ENCODE measurements around the gene PCDH10. TPM values are rescaled to one million over a fixed set of nuclear protein-coding genes. Genes with fewer than 3 reads are reported as not detected.

Gene PCDH10
- total RNA-seq, 2 experiments from 2014 or later = not detected

- no peak overlapping the region for H3K4me3 Mint-ChIP-seq
- Histone ChIP-seq H3K36me3 (ENCODE audit: insufficient read depth, low read length) (no peaks in the 10 kb centered on the region), H3K27ac (ENCODE audit: low read depth in 1 of 2, low read length in 2 of 2) (no peak overlapping the region), H3K27me3 (ENCODE audit: control insufficient read depth in 1 of 2, insufficient read depth in 2 of 2, low read length in 2 of 2) (peaks cover 59 to 72% of the 10 kb centered on the region in 2 experiments), H3K9me3 (ENCODE audit: control insufficient read depth in 1 of 2, insufficient read depth in 1 of 2, low read length in 2 of 2) (peaks cover 0 to 48% of the 10 kb centered on the region in 2 experiments), H3K4me3 (ENCODE audit: low read length) (no peak overlapping the region), H3K4me1 (ENCODE audit: insufficient read depth, low read length) (no peaks in the 10 kb centered on the region)
- peaks cover 27% of the 10 kb centered on the region for H3K4me1 Mint-ChIP-seq (ENCODE audit: low read depth)
- intact Hi-C loops (cut with DNase I, micrococcal nuclease) = no loop called here
- H3K36me3 Mint-ChIP-seq (ENCODE audit: low read depth) = no peaks in the 10 kb centered on the region
- POLR2A ChIA-PET = no interaction called here
- no peak for DNase-seq
- CTCF ChIA-PET = no interaction called here
- peaks cover 80% of the 10 kb centered on the region for H3K27me3 Mint-ChIP-seq
- H3K27ac Mint-ChIP-seq = no peak overlapping the region
- H3K9me3 Mint-ChIP-seq = no peaks in the 10 kb centered on the region
- ATAC-seq (ENCODE audit: poor library complexity) = no peak
- TF ChIP-seq, protein P1, sequence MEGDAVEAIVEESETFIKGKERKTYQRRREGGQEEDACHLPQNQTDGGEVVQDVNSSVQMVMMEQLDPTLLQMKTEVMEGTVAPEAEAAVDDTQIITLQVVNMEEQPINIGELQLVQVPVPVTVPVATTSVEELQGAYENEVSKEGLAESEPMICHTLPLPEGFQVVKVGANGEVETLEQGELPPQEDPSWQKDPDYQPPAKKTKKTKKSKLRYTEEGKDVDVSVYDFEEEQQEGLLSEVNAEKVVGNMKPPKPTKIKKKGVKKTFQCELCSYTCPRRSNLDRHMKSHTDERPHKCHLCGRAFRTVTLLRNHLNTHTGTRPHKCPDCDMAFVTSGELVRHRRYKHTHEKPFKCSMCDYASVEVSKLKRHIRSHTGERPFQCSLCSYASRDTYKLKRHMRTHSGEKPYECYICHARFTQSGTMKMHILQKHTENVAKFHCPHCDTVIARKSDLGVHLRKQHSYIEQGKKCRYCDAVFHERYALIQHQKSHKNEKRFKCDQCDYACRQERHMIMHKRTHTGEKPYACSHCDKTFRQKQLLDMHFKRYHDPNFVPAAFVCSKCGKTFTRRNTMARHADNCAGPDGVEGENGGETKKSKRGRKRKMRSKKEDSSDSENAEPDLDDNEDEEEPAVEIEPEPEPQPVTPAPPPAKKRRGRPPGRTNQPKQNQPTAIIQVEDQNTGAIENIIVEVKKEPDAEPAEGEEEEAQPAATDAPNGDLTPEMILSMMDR (IDR thresholded peaks at IDR 0.05) = no peak
These were observed 2.2 kb downstream of the PCDH10 start for GRCh38 chr4:133151341-133151690.

DNA sequence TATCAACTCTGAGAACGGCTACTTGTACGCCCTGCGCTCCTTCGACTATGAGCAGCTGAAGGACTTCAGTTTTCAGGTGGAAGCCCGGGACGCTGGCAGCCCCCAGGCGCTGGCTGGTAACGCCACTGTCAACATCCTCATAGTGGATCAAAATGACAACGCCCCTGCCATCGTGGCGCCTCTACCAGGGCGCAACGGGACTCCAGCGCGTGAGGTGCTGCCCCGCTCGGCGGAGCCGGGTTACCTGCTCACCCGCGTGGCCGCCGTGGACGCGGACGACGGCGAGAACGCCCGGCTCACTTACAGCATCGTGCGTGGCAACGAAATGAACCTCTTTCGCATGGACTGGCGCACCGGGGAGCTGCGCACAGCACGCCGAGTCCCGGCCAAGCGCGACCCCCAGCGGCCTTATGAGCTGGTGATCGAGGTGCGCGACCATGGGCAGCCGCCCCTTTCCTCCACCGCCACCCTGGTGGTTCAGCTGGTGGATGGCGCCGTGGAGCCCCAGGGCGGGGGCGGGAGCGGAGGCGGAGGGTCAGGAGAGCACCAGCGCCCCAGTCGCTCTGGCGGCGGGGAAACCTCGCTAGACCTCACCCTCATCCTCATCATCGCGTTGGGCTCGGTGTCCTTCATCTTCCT, 2.7 kb downstream of the PCDH10 start:
- no peaks in the 10 kb centered on the region for H3K36me3 Mint-ChIP-seq (ENCODE audit: low read depth)
- no peak overlapping the region for H3K4me3 ChIP-seq (ENCODE audit: low read length)

DNA sequence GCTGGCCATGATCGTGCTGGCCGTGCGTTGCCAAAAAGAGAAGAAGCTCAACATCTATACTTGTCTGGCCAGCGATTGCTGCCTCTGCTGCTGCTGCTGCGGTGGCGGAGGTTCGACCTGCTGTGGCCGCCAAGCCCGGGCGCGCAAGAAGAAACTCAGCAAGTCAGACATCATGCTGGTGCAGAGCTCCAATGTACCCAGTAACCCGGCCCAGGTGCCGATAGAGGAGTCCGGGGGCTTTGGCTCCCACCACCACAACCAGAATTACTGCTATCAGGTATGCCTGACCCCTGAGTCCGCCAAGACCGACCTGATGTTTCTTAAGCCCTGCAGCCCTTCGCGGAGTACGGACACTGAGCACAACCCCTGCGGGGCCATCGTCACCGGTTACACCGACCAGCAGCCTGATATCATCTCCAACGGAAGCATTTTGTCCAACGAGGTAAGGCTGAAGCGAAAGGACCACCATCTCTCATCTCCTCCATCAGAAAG, 3.3 kb downstream of the PCDH10 start:
- no peak overlapping the region for H3K27ac ChIP-seq (ENCODE audit: low read depth in 1 of 2, low read length in 2 of 2)
- H3K4me3 ChIP-seq (ENCODE audit: low read length) = no peak overlapping the region
- Mint-ChIP-seq H3K36me3 (ENCODE audit: low read depth) (no peaks in the 10 kb centered on the region), H3K27me3 (peaks cover 70% of the 10 kb centered on the region), H3K27ac (no peak overlapping the region), H3K4me3 (no peak overlapping the region), H3K4me1 (ENCODE audit: low read depth) (peaks cover 18% of the 10 kb centered on the region), H3K9me3 (no peaks in the 10 kb centered on the region)
- no peak for DNase-seq
- CTCF ChIA-PET = no interaction called here
- TF ChIP-seq, protein P1 (IDR thresholded peaks at IDR 0.05) = no peak
- peaks cover 48 to 62% of the 10 kb centered on the region in 2 experiments for H3K27me3 ChIP-seq (ENCODE audit: control insufficient read depth in 1 of 2, insufficient read depth in 2 of 2, low read length in 2 of 2)
- H3K4me1 ChIP-seq (ENCODE audit: insufficient read depth, low read length) = no peaks in the 10 kb centered on the region
- intact Hi-C loops (cut with DNase I, micrococcal nuclease) = no loop called here
- POLR2A ChIA-PET = no interaction called here
- H3K36me3 ChIP-seq (ENCODE audit: insufficient read depth, low read length) = no peaks in the 10 kb centered on the region
- peaks cover 0 to 42% of the 10 kb centered on the region in 2 experiments for H3K9me3 ChIP-seq (ENCODE audit: control insufficient read depth in 1 of 2, insufficient read depth in 1 of 2, low read length in 2 of 2)
- ATAC-seq (ENCODE audit: poor library complexity) = no peak

More for the DNA sequence above, 2.7 kb downstream of the PCDH10 start:
- H3K4me1 Mint-ChIP-seq (ENCODE audit: low read depth) = peaks cover 24% of the 10 kb centered on the region
- TF ChIP-seq, protein P1 (IDR thresholded peaks at IDR 0.05) = no peak
- ChIA-PET CTCF (no interaction called here), POLR2A (no interaction called here)
- H3K27ac Mint-ChIP-seq = no peak overlapping the region
- H3K9me3 ChIP-seq (ENCODE audit: control insufficient read depth in 1 of 2, insufficient read depth in 1 of 2, low read length in 2 of 2) = peaks cover 0 to 44% of the 10 kb centered on the region in 2 experiments
- no peak overlapping the region for H3K27ac ChIP-seq (ENCODE audit: low read depth in 1 of 2, low read length in 2 of 2)
- H3K27me3 ChIP-seq (ENCODE audit: control insufficient read depth in 1 of 2, insufficient read depth in 2 of 2, low read length in 2 of 2) = peaks cover 54 to 68% of the 10 kb centered on the region in 2 experiments
- no peak for DNase-seq
- no peaks in the 10 kb centered on the region for H3K36me3 ChIP-seq (ENCODE audit: insufficient read depth, low read length)
- H3K4me3 Mint-ChIP-seq = no peak overlapping the region
- no peaks in the 10 kb centered on the region for H3K4me1 ChIP-seq (ENCODE audit: insufficient read depth, low read length)
- no peak for ATAC-seq (ENCODE audit: poor library complexity)
- H3K9me3 Mint-ChIP-seq = no peaks in the 10 kb centered on the region
- peaks cover 76% of the 10 kb centered on the region for H3K27me3 Mint-ChIP-seq
- intact Hi-C loops (cut with DNase I, micrococcal nuclease) = no loop called here
